ENCODE data around the gene TMEM222. TPM values are rescaled to one million over a fixed set of nuclear protein-coding genes. Genes with fewer than 3 reads are reported as not detected.

The TMEM222 gene
- polyA plus RNA-seq, 1 of the 3 experiments (the other 2 are of a cell fraction), result 51.7 TPM

DNA sequence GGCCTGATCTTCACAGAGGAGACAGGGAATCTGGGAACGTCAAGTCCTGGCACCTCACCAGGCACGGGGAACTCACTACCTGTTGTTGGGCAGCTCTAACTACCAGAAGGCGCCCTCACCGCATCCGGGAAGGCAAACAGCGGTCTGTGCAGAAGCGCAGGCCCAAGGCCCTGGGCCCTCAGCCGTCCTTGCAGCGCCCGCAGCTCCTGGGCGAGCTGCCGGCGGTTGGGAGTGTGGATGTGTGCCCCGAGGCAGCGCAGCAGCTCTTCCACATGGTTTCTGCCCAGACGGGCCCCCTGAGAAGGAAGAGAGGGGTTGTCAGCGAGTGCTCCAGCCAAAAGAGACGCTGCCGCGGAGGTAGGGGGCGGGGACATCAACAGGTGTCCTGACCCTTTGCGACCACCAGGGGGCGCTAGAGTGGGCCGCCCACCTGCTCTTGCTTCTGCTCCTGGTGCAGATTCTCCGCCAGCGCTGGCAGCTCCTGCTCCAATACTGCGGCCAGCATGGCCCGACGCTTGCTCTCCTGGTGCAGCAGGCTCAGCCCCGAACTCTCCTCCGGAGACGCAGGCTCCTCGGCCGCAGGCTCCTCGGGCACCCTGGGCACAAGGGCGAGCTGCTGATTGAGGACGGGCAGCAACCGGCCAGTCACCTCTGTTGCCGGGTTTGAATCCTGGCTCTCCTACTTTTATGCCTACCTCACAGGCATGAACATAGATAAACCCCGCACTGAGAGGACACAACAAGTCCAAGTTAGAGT lies 35.5 kb downstream of the TMEM222 start:
- ChIA-PET CTCF (interaction anchor here (0.6 to 12.3 kb wide), 51 partner anchors 8 to 314 kb away, joined by 3 to 219 read pairs (median 5); partner anchors contain the start of genes AHDC1, CD164L2, FCN3 and FGR), POLR2A (interaction anchor here (1.7 kb wide), 1 partner anchor 9 kb away, joined by 5 read pairs; no protein-coding TSS in a partner anchor)
- Histone ChIP-seq H3F3A (replicated peaks; ENCODE audit: insufficient read depth) (no peaks in the 10 kb centered on the region), H3K9me3 (no peaks in the 10 kb centered on the region), H3K79me2 (ENCODE audit: insufficient read depth) (no peaks in the 10 kb centered on the region), H4K20me1 (ENCODE audit: insufficient read depth) (no peaks in the 10 kb centered on the region), H3K4me3 (ENCODE audit: low read depth in 2 of 2, low read length in 1 of 2) (peak overlapping the region in 1 of 2 experiments; percentile 48; a peak in 1 of 4 replicates), H3K36me3 (replicated peaks in 1 of 2; ENCODE audit: control insufficient read depth in 1 of 2, insufficient read depth in 2 of 2, low read length in 1 of 2) (peaks cover 4 to 21% of the 10 kb centered on the region in 2 experiments), H3K27ac (ENCODE audit: low read depth in 2 of 2, low read length in 1 of 2) (no peak overlapping the region), H3K27me3 (ENCODE audit: insufficient read depth) (no peaks in the 10 kb centered on the region), H3K4me1 (ENCODE audit: control insufficient read depth in 1 of 2, insufficient read depth in 2 of 2, low read depth in 1 of 2, low read length in 1 of 2) (peaks cover 0 to 5% of the 10 kb centered on the region in 2 experiments; a peak in 1 of 4 replicates), H3K9ac (no peak overlapping the region), H3K4me2 (no peak overlapping the region), H2AFZ (ENCODE audit: low read depth) (no peak overlapping the region), H3K9me2 (no peaks in the 10 kb centered on the region)
- WGBS (ENCODE audit: low lambda C conversion rate), result 43% methylated on average over 33 of the region's 40 CpGs
- peak; percentile 97 for DNase-seq
- TF ChIP-seq GABPA (IDR thresholded peaks at IDR 0.05; ENCODE audit: low read depth) (no peak), FOXJ3 (CRISPR knock-in tag; IDR thresholded peaks at IDR 0.05) (no peak), SMC3 (IDR thresholded peaks at IDR 0.05; ENCODE audit: low read depth, low read length) (peak; percentile 83), RCOR1 (IDR thresholded peaks at IDR 0.05; ENCODE audit: low read length) (0 out of 2 replicates have a peak, but pooled peaks have one; percentile 45), RAD21 (IDR thresholded peaks at IDR 0.05; ENCODE audit: low read length) (peak; percentile 65), SIN3A (IDR thresholded peaks at IDR 0.05; ENCODE audit: borderline replicate concordance, low read depth, low read length) (no peak), POLR2AphosphoS5 (IDR thresholded peaks at IDR 0.05; ENCODE audit: low read depth, low read length) (no peak), TAF1 (IDR thresholded peaks at IDR 0.05; ENCODE audit: borderline replicate concordance, low read depth, low read length) (no peak), ELF1 (IDR thresholded peaks at IDR 0.05) (no peak), EZH2phosphoT487 (IDR thresholded peaks at IDR 0.05; ENCODE audit: borderline replicate concordance, low read depth) (no peak), FOSL2 (IDR thresholded peaks at IDR 0.05; ENCODE audit: borderline replicate concordance, low read depth) (no peak), NFIC (IDR thresholded peaks at IDR 0.05; ENCODE audit: borderline replicate concordance) (no peak), YY1 (IDR thresholded peaks at IDR 0.05; ENCODE audit: low read depth) (no peak), EP300 (IDR thresholded peaks at IDR 0.05; ENCODE audit: borderline replicate concordance in 1 of 2, low read depth in 1 of 2, low read length in 1 of 2) (no peak), FOXM1 (IDR thresholded peaks at IDR 0.05; ENCODE audit: low read depth) (no peak), CHD2 (IDR thresholded peaks at IDR 0.05; ENCODE audit: low read length, partially characterized antibody) (peak; percentile 66), RFX5 (IDR thresholded peaks at IDR 0.05; ENCODE audit: low read length) (no peak), GATA2 (CRISPR knock-in tag; IDR thresholded peaks at IDR 0.05) (no peak)
- TF ChIP-seq, protein P1, sequence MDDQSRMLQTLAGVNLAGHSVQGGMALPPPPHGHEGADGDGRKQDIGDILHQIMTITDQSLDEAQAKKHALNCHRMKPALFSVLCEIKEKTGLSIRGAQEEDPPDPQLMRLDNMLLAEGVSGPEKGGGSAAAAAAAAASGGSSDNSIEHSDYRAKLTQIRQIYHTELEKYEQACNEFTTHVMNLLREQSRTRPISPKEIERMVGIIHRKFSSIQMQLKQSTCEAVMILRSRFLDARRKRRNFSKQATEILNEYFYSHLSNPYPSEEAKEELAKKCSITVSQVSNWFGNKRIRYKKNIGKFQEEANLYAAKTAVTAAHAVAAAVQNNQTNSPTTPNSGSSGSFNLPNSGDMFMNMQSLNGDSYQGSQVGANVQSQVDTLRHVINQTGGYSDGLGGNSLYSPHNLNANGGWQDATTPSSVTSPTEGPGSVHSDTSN (IDR thresholded peaks at IDR 0.05), result no peak
- TF ChIP-seq, protein P2, sequence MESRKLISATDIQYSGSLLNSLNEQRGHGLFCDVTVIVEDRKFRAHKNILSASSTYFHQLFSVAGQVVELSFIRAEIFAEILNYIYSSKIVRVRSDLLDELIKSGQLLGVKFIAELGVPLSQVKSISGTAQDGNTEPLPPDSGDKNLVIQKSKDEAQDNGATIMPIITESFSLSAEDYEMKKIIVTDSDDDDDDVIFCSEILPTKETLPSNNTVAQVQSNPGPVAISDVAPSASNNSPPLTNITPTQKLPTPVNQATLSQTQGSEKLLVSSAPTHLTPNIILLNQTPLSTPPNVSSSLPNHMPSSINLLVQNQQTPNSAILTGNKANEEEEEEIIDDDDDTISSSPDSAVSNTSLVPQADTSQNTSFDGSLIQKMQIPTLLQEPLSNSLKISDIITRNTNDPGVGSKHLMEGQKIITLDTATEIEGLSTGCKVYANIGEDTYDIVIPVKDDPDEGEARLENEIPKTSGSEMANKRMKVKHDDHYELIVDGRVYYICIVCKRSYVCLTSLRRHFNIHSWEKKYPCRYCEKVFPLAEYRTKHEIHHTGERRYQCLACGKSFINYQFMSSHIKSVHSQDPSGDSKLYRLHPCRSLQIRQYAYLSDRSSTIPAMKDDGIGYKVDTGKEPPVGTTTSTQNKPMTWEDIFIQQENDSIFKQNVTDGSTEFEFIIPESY (IDR thresholded peaks at IDR 0.05; ENCODE audit: borderline replicate concordance, low read depth), result no peak
- TF ChIP-seq, protein P3, sequence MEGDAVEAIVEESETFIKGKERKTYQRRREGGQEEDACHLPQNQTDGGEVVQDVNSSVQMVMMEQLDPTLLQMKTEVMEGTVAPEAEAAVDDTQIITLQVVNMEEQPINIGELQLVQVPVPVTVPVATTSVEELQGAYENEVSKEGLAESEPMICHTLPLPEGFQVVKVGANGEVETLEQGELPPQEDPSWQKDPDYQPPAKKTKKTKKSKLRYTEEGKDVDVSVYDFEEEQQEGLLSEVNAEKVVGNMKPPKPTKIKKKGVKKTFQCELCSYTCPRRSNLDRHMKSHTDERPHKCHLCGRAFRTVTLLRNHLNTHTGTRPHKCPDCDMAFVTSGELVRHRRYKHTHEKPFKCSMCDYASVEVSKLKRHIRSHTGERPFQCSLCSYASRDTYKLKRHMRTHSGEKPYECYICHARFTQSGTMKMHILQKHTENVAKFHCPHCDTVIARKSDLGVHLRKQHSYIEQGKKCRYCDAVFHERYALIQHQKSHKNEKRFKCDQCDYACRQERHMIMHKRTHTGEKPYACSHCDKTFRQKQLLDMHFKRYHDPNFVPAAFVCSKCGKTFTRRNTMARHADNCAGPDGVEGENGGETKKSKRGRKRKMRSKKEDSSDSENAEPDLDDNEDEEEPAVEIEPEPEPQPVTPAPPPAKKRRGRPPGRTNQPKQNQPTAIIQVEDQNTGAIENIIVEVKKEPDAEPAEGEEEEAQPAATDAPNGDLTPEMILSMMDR (IDR thresholded peaks at IDR 0.05), result peak; percentile 89
- TF ChIP-seq, protein P4, sequence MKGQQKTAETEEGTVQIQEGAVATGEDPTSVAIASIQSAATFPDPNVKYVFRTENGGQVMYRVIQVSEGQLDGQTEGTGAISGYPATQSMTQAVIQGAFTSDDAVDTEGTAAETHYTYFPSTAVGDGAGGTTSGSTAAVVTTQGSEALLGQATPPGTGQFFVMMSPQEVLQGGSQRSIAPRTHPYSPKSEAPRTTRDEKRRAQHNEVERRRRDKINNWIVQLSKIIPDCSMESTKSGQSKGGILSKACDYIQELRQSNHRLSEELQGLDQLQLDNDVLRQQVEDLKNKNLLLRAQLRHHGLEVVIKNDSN (IDR thresholded peaks at IDR 0.05; ENCODE audit: borderline replicate concordance, low read depth), result no peak
- TF ChIP-seq, protein P5, sequence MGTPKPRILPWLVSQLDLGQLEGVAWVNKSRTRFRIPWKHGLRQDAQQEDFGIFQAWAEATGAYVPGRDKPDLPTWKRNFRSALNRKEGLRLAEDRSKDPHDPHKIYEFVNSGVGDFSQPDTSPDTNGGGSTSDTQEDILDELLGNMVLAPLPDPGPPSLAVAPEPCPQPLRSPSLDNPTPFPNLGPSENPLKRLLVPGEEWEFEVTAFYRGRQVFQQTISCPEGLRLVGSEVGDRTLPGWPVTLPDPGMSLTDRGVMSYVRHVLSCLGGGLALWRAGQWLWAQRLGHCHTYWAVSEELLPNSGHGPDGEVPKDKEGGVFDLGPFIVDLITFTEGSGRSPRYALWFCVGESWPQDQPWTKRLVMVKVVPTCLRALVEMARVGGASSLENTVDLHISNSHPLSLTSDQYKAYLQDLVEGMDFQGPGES (IDR thresholded peaks at IDR 0.05; ENCODE audit: low read depth, low read length), result no peak

Measured in SK-N-SH (cell line).